OCI-LY7 (cell line): ENCODE results near the gene GABPB1. TPM values are rescaled to one million over a fixed set of nuclear protein-coding genes. Genes with fewer than 3 reads are reported as not detected.
A peak's percentile ranks its signal among the peaks of the same experiment; 100 is the strongest.
"Not testable (repeated sequence)": the region's sequence is repeated elsewhere in the genome, so short reads cannot be mapped to it uniquely, and the experiment has no call there.

Experiments used
- BruUV-seq: library from RNA; stranded (reverse); fragments of 400-500 nt; replicated peaks from 2 replicates; lab custom pipeline; 2021; lab: Mats Ljungman, UMichigan
- CTCF ChIA-PET: fragments of 300-600 bp; sonication (Branson Sonifier 250); formaldehyde crosslinking; loops from one replicate; lab custom pipeline; 2022; ENCODE audit warnings: antibody characterized with exemption; ENCODE audit not compliant: unreplicated experiment; lab: Charles Lee
- POLR2A ChIA-PET: fragments of 300-600 bp; sonication (Branson Sonifier 250); formaldehyde crosslinking; loops from one replicate; lab custom pipeline; 2022; ENCODE audit warnings: antibody characterized with exemption; lab: Charles Lee
- DNase-seq: peaks from one replicate; pipeline ENCODE4 v3.0.0-alpha.2; 2015; ENCODE audit warnings: low spot score
- H2AFZ ChIP-seq: fragments of 200-600 bp; sonication (generic), shearing (Covaris generic); 2 replicates; pipeline ENCODE4 v1.6.1; 2014; ENCODE audit warnings: mild to moderate bottlenecking, antibody characterized with exemption, low read length, moderate library complexity
- H3K27ac ChIP-seq: fragments of 200-600 bp; sonication (generic); 2 replicates; pipeline ENCODE4 v1.5.1; 2014; ENCODE audit warnings: mixed run types, low read depth, mild to moderate bottlenecking, moderate library complexity, low read length, inconsistent platforms; ENCODE audit not compliant: poor library complexity, severe bottlenecking
- H3K36me3 ChIP-seq: fragments of 200-600 bp; sonication (generic); 2 replicates; pipeline ENCODE4 v1.6.1; 2014; ENCODE audit warnings: mild to moderate bottlenecking, antibody characterized with exemption, low read length, moderate library complexity, mixed read lengths; ENCODE audit not compliant: insufficient read depth
- H3K4me1 ChIP-seq: fragments of 200-600 bp; sonication (generic); 2 replicates; pipeline ENCODE4 v1.5.1; 2014; ENCODE audit warnings: mild to moderate bottlenecking, low read length; ENCODE audit not compliant: insufficient read depth, poor library complexity, severe bottlenecking
- H3K4me2 ChIP-seq: fragments of 200-600 bp; sonication (generic); 2 replicates; pipeline ENCODE4 v1.6.1; 2014; ENCODE audit warnings: mild to moderate bottlenecking, low read length
- H3K4me3 ChIP-seq: fragments of 200-600 bp; sonication (generic); 2 replicates; pipeline ENCODE4 v1.5.1; 2014; ENCODE audit warnings: mild to moderate bottlenecking, low read depth, low read length; ENCODE audit not compliant: poor library complexity, severe bottlenecking
- H3K79me2 ChIP-seq: fragments of 200-600 bp; sonication (generic); 2 replicates; pipeline ENCODE4 v1.6.1; 2016; ENCODE audit warnings: low read depth, mild to moderate bottlenecking, low read length, moderate library complexity, mixed read lengths; ENCODE audit not compliant: insufficient read depth
- H3K9me2 ChIP-seq: fragments of 200-600 bp; sonication (generic); 2 replicates; pipeline ENCODE4 v1.6.1; 2016; ENCODE audit warnings: mild to moderate bottlenecking, low read length, mixed read lengths; ENCODE audit not compliant: insufficient read depth
- H3K9me3 ChIP-seq: fragments of 200-600 bp; sonication (generic); 2 replicates; pipeline ENCODE4 v1.6.1; 2014; ENCODE audit warnings: mild to moderate bottlenecking, mixed run types, low read length, mixed read lengths
- H4K20me1 ChIP-seq: fragments of 200-600 bp; sonication (generic); 2 replicates; pipeline ENCODE4 v1.6.1; 2014; ENCODE audit warnings: mild to moderate bottlenecking, antibody characterized with exemption, low read length, moderate library complexity, mixed read lengths; ENCODE audit not compliant: insufficient read depth
- CTCF ChIP-seq: fragments of 200-600 bp; sonication (generic); conservative IDR thresholded peaks from 2 replicates; pipeline ENCODE4 v1.5.1; 2014; ENCODE audit warnings: mild to moderate bottlenecking, antibody characterized with exemption, low read length, moderate library complexity, mixed read lengths
- EZH2phosphoT487 ChIP-seq: fragments of 200-600 bp; sonication (generic); IDR thresholded peaks from 2 replicates; pipeline ENCODE4 v1.6.1; 2018; ENCODE audit warnings: low read depth, borderline replicate concordance, mild to moderate bottlenecking, mixed run types, antibody characterized with exemption, low read length, moderate library complexity, mixed read lengths
- intact Hi-C: fragments of 100-400 bp; cut with micrococcal nuclease; formaldehyde crosslinking; loops from one replicate; pipeline ENCODE4 v1.10.0; 2022; ENCODE audit not compliant: unreplicated experiment
- total RNA-seq, 2 experiments: library from RNA; depleted of rRNA in 1 of 2; stranded (reverse); fragments of >200 nt in 1 of 2; shearing (Covaris generic) in 1 of 2; gene quantifications; 2 replicates each; pipeline ENCODE4 v1.2.3, GENCODE V29; 2014 to 2022

GABPB1 gene
- total RNA-seq, 2 experiments from 2014 or later: 32.6 to 53.3 TPM

GRCh38 chr15:50378776-50379175 is 23.8 kb upstream of the GABPB1 start:
- H2AFZ ChIP-seq: peak overlapping the region; percentile 73; the same call in 1 of the 2 replicates
- no peak overlapping the region for H3K4me2 ChIP-seq
- no peaks in the 10 kb centered on the region for H3K9me2 ChIP-seq
- H3K9me3 ChIP-seq: no peaks in the 10 kb centered on the region
- H3K4me3 ChIP-seq: no peak overlapping the region
- no peak for DNase-seq
- H3K79me2 ChIP-seq: no peaks in the 10 kb centered on the region
- intact Hi-C loops: no loop called here
- H3K36me3 ChIP-seq: no peaks in the 10 kb centered on the region
- BruUV-seq: no TSS peak
- POLR2A ChIA-PET: interaction anchor here (0.7 kb wide), 1 partner anchor 510 kb away, joined by 5 read pairs; no protein-coding TSS in a partner anchor
- H3K4me1 ChIP-seq: peaks cover 15% of the 10 kb centered on the region
- CTCF ChIA-PET: no interaction called here
- H4K20me1 ChIP-seq: no peaks in the 10 kb centered on the region
- H3K27ac ChIP-seq: no peak overlapping the region
- no peak for TF ChIP-seq EZH2phosphoT487
- TF ChIP-seq CTCF: no peak

GRCh38 chr15:50377867-50378751 is 23.1 kb upstream of the GABPB1 start:
- Histone ChIP-seq H4K20me1 (no peaks in the 10 kb centered on the region), H3K4me1 (peaks cover 15% of the 10 kb centered on the region), H3K27ac (peak overlapping the region; percentile 22), H3K79me2 (no peaks in the 10 kb centered on the region), H3K9me2 (no peaks in the 10 kb centered on the region), H3K9me3 (no peaks in the 10 kb centered on the region), H3K4me2 (peak overlapping the region; percentile 29), H3K4me3 (no peak overlapping the region), H3K36me3 (no peaks in the 10 kb centered on the region), H2AFZ (peak overlapping the region; percentile 73; the same call in 1 of the 2 replicates)
- ChIA-PET POLR2A (interaction anchor here (0.7 to 1.0 kb wide), 2 partner anchors 50 to 510 kb away, joined by 3 to 5 read pairs; no protein-coding TSS in a partner anchor), CTCF (no interaction called here)
- intact Hi-C loops: no loop called here
- no peak for TF ChIP-seq EZH2phosphoT487
- TF ChIP-seq CTCF: no peak
- DNase-seq: peak; percentile 53
- BruUV-seq: no TSS peak

GRCh38 chr15:50369564-50369963 is 14.6 kb upstream of the GABPB1 start:
- POLR2A ChIA-PET, H3K4me1 ChIP-seq, H3K27ac ChIP-seq, H3K9me3 ChIP-seq, H3K4me2 ChIP-seq, H3K36me3 ChIP-seq, H3K4me3 ChIP-seq, H3K79me2 ChIP-seq, CTCF ChIA-PET, H4K20me1 ChIP-seq, DNase-seq, BruUV-seq, H2AFZ ChIP-seq, H3K9me2 ChIP-seq, intact Hi-C loops: not testable (repeated sequence)
